ENCODE measurements around the gene PGAM1. TPM values are rescaled to one million over a fixed set of nuclear protein-coding genes. Genes with fewer than 3 reads are reported as not detected.
A peak's percentile ranks its signal among the peaks of the same experiment; 100 is the strongest.

PGAM1 gene
- total and polyA plus RNA-seq, 9 of the 15 experiments (the other 6 are each of a cell fraction or from before 2014, with no cell fraction given) = 40.3 to 559 (median 269) TPM

- TF ChIP-seq THRA (IDR thresholded peaks at IDR 0.05) = no peak
- no peak for TF ChIP-seq SIN3B (IDR thresholded peaks at IDR 0.05; ENCODE audit: low read depth)
- TF ChIP-seq MYC (IDR thresholded peaks at IDR 0.05; ENCODE audit: low read depth, low read length) = 0 out of 2 replicates have a peak, but pooled peaks have one; percentile 8
- no peak for TF ChIP-seq MYC (CRISPR knock-in tag; IDR thresholded peaks at IDR 0.05; ENCODE audit: borderline replicate concordance, low read depth)
- peak; percentile 37 for TF ChIP-seq PRDM10 (IDR thresholded peaks at IDR 0.05; ENCODE audit: partially characterized antibody)
- peak; percentile 9 for TF ChIP-seq RBM25 (IDR thresholded peaks at IDR 0.05; ENCODE audit: low read depth, low read length, severe bottlenecking)
- TF ChIP-seq CTBP1 (IDR thresholded peaks at IDR 0.05; ENCODE audit: borderline replicate concordance) = peak; percentile 13; the same call in 1 of the 2 replicates
Measured at GRCh38 chr10:97426776-97427570, 982 bp downstream of the PGAM1 start (continued).

Data from K562 (cell line).